Activated naive CD4-positive, alpha-beta T cell treated with anti-CD3 and anti-CD28 coated beads, Interleukin-2, amount 50 U/mL, for 16 hours (primary cell): ENCODE data around the gene WDSUB1.

ENCODE experiments used
- DNase-seq: peaks from one replicate; pipeline ENCODE4 v3.0.0-alpha.2; 2020

The WDSUB1 gene

DNA sequence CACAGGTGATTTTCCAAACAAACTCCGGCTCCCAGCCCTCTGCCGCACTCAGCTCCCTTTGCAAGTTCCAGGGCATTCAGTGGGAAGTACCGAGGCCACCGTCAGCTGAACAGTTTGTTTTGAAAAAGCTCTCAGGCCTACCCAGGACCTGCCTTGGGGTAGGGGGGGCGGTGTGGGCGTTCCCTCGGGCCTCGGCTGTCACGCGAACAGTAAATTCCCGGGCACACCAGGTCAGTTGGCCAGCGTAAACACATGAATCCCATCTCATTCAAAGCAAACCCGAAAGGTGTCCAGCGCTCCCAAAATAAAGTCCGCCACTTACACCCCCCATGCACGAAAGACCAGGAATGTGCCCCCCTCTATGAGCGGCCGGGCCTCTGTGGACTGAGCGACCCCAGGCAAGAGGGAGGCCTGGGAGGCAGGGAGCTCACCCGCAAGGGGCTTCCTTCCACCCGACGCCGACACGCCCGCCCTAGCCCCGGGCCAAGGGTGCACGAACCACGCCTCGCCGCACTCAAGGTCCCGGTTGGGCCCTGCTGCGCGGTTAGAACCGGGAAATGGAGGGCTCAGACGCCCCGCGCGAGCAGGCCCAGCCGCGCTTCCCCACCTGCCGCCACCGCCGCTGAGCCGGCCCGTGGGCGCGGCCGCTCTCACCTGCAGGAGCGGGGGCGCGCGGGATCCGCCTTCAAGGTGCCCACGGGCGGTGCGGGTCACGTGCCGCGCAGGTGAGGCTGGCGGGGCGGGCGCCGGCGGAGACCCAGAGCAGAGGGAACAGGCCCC is at the start of gene WDSUB1:
Gene WDSUB1 (minus strand): TSS at position 775 of the 780 bp plus-strand sequence. CDS start 3,634 bp downstream, outside the sequence.
- DNase-seq = peak; percentile 37

- no peak for DNase-seq
Measured at GRCh38 chr2:159326569-159327255, 40.2 kb upstream of the WDSUB1 start.

DNA sequence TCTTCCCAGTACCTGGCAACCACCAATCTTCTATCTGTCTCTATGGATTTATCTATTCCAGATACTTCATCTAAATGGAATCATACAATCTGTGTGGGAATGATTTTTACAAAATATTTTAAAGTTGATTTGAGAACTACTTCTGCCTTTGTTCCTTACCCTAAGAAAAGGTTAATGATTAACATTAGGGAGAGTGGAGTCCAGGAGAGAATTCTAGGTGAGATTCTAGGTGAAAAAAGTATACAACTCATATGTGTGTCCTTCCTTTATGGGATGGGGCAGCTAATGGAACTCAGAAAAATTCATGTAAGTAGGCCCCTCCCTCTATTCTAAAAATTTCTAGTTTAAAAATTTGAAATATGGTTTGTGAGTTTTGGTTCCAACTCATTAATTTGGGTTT is 35.9 kb upstream of the WDSUB1 start:
- DNase-seq = no peak

GRCh38 chr2:159317392-159318088 is 31.0 kb upstream of the WDSUB1 start:
- DNase-seq = no peak

GRCh38 chr2:159307942-159308341 is 21.4 kb upstream of the WDSUB1 start:
- no peak for DNase-seq

DNA sequence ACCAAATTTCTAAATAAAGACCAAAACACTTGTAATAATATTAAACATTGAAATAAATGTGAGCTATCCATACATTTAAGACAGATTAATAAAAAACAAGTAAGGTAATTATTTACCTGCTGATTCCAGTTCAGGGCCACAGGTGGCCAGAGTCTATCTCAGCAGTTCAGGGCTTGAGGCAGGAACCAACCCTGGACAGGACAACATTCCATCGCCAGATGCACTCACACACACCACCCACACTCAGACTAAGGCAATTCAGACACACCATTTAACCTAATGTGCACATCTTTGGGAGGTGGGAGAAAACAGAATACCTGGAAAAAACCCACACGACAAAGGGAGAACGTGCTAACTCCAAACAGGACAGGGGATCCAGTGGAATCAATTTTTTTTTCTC is 14.1 kb upstream of the WDSUB1 start:
- DNase-seq = no peak

- DNase-seq = no peak
Measured at GRCh38 chr2:159298967-159299366, 12.5 kb upstream of the WDSUB1 start.

DNA sequence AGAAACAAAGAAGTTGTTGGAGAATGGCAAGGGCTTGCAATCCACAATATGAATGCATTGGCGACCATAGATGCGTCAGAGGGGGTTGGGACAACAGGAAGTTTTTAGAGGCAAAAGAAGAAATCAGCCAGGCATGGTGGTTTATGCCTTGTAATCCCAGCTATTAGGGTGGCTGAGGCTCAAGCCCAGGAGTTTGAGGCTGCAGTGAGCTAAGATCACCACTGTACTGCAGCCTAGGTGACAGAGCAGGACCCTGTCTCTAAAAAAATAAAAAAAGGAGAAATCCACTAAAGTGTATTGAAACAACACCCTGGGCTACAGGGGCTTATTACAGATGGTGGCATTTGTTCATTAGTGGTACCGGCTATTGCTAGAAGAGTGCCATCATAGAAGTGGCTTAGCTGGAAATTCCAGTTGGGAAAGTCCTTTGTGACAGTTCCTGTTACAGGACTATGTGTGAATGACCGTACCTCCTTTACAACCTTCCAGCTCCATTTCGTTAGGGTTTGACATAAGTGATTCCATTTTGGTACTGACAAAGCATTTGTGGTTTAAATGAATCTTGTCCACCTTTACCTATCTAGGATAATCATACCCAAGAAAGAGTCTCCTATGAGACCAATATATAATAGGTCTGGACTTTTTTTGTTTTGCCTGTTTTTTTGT is 10.7 kb upstream of the WDSUB1 start:
- DNase-seq = no peak

DNA sequence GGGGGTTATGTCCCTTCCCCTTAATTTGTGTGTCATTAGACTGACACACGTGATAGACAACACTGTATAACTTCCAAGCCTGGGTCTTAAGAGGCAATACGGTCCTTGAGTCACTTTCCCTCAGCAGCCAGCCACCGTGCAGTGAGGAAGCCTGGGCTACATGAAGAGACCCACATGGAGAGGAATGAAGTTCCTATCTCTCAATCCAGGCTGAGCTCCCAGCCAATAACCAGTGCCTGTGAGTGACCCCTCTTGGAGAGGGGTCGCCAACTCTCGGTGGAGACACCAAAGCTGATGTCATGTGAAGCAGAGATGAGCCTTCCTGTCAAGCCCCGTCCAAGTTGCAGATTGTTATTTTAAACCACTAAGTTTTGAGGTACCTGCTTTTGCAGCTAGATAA is 5.7 kb upstream of the WDSUB1 start:
- no peak for DNase-seq

GRCh38 chr2:159290289-159290907 is 3.9 kb upstream of the WDSUB1 start:
- DNase-seq = no peak

GRCh38 chr2:159287733-159288132 is 1.2 kb upstream of the WDSUB1 start:
- no peak for DNase-seq

- peak; percentile 98 for DNase-seq
Measured at GRCh38 chr2:159286709-159287441, 372 bp upstream of the WDSUB1 start.

- DNase-seq = no peak
Measured at GRCh38 chr2:159285433-159285832, 1.1 kb downstream of the WDSUB1 start.

GRCh38 chr2:159283529-159283928 is 3.0 kb downstream of the WDSUB1 start:
- DNase-seq = no peak

DNA sequence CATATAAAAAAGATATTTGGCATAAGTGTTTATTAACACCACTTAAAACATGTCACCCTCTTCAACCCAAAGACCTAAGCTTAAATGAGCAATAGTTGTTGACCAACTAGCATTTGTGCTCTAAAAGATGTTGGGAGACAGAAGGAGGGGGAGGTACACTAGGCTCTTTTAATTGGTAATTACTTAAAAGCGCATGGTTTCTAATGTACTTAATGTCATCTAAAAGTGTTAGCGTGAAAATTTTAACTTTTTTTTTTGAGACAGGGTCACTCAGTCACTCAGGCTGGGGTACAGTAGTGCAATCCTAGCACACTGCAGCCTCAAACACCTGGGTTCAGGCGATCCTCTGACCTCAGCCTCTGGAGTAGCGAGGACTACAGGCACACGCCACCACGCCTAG is 5.5 kb downstream of the WDSUB1 start:
- DNase-seq = no peak

- no peak for DNase-seq
Measured at GRCh38 chr2:159279700-159280099, 6.8 kb downstream of the WDSUB1 start.

GRCh38 chr2:159275111-159275510 is 11.4 kb downstream of the WDSUB1 start:
- DNase-seq = no peak

- no peak for DNase-seq
Measured at GRCh38 chr2:159272156-159272555, 14.3 kb downstream of the WDSUB1 start.

DNA sequence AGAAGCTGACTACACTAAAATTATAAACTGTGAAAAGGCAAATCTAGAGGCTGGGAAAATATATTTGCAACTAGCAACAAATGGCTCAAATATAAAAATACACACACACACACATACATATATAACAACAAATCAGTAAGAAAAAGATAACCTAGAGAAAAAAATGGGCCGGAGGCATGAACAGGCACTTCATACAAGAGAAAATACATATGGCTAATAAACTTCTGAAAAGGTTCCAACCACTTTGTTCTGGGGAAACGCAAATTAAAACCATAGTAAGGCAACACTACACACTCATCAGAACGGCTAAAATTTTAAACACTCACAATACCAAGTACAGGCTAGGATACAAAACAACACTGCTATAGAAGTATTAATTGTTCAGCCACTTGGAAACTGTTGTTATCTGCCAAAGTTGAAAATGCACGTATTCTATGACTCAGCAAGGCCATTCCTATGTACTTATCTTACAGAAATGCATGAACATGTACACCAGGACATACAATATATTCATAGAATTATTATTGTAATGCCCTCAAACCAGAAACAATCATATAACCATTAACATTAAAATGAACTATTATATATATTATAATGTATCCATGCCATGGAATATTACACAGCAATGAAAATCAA is 15.6 kb downstream of the WDSUB1 start:
- no peak for DNase-seq

GRCh38 chr2:159267921-159268320 is 18.6 kb downstream of the WDSUB1 start:
- DNase-seq = no peak

GRCh38 chr2:159266554-159266953 is 19.9 kb downstream of the WDSUB1 start:
- no peak for DNase-seq

- DNase-seq = no peak
Measured at GRCh38 chr2:159265171-159265576, 21.3 kb downstream of the WDSUB1 start.
